DND-41 (cell line): ENCODE results near the gene SERINC3.

ENCODE experiments used
- CTCF ChIP-seq: IDR thresholded peaks from 2 replicates; pipeline ENCODE4 v1.5.1; 2012; ENCODE audit warnings: borderline replicate concordance, low read length, moderate library complexity, mild to moderate bottlenecking; ENCODE audit not compliant: poor library complexity, severe bottlenecking; ENCODE audit errors: extremely low read depth
- EZH2 ChIP-seq: IDR thresholded peaks from 3 replicates; pipeline ENCODE4 v1.6.1; 2012; ENCODE audit warnings: borderline replicate concordance, low read depth, mild to moderate bottlenecking, moderate library complexity, low read length, inconsistent platforms; ENCODE audit not compliant: severe bottlenecking

- TF ChIP-seq CTCF = peak; percentile 48
- TF ChIP-seq EZH2 = no peak
Measured at GRCh38 chr20:44521484-44522481, at the start of gene SERINC3.
